HG03196 (cell line): Measurements from ENCODE around the gene XAF1.
"Not testable (repeated sequence)": the region's sequence is repeated elsewhere in the genome, so short reads cannot be mapped to it uniquely, and the experiment has no call there.

Experiments used
- ATAC-seq: cut with Tn5 transposase; IDR thresholded peaks from one replicate; pipeline ENCODE4 v1.9.1; 2021; ENCODE audit not compliant: unreplicated experiment

XAF1 gene

GRCh38 chr17:6797718-6798351, 42.0 kb downstream of the XAF1 start:
- ATAC-seq, result no peak

GRCh38 chr17:6799738-6800137, 43.9 kb downstream of the XAF1 start:
- no peak for ATAC-seq

DNA sequence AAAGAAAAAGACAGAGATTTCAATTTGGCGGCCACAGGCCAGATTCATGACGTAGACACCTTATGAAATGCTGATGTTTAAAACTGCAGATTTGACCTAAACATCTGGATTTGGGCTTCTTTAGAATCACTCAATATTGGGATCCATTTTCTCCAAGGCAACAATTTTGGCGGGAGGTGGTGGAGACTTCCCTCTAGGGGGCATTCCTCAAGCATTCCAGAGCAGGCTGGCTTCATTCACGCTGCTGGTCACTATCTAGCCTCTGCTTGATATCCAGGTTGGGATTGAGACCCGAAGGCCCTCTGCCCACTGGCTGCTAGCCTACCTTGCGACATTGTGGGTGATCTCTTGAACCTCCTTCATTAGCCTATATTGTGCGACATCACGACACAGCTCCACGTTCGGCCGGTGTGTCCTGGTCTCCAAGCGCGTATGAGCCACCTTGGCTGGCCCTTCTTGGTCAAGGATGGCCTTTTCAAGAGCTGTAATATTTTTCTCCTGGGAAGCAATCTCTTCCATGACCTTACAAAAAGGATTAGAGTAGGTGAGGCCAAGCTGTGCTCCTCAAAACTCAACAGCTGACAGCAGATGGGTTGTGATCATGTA, 44.7 kb downstream of the XAF1 start:
- ATAC-seq, result no peak

GRCh38 chr17:6811510-6811909, 55.7 kb downstream of the XAF1 start:
- no peak for ATAC-seq

DNA sequence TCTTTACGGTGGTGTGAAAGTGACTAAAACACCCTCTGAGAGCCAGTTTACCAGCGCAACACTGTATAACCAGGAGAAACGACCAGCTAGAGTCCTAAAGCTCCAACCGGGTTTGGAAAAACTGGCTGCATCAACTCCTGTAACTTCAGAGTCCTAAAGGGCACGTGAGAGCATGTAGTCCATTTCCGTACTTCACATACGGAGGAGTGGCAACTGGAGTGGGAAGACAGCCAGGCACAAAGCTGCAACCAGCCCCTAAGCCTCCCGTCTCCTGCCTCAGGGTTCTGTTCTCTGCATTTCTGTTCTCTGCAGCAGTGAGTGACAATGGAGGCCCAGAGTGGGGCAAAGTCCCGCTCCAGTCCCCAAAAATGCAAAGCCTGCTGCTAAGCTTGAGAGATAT, 56.4 kb downstream of the XAF1 start:
- ATAC-seq, result no peak

- ATAC-seq, result no peak
These were observed 59.9 kb downstream of the XAF1 start for GRCh38 chr17:6815775-6816174.

GRCh38 chr17:6816368-6816767, 60.5 kb downstream of the XAF1 start:
- ATAC-seq, result not testable (repeated sequence)

DNA sequence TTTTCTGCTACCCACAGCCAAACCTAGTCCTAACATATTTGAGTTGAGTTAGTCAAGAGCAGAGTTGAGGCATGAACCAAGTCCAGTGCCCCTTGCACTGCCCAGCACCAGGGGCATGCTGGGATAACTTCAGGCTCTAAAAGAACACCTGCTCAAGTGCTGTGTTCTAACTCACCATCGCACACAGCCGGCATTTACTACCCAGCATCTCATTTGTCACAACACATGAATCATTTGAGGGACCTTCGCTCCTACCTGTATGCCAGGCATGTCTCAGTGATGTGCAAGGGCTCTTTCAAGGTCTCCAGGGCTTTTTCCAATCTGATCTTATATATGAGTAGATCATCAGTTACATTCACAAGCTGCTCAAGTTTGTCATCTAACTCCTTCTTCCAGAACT, 63.1 kb downstream of the XAF1 start:
- ATAC-seq, result no peak

DNA sequence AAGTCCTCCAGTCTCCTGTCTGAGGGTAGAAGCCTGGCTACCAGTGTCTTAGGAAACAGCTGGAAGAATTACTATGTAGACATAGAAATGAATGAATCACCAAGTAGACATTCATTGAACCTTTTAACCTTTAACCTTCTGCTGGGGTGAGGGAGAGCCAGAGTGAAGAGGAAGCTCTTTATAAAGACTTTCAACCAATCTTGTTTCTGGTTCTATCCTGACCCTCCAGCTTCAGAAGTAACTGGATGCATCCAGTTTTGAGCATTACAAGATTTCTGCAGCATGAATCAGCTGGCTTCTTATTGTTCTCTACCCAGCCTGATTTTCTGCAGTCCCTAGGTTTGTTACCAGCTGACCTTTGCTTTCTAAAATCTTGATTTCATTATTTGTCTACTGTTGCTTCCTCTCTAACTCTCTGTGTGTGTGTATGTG, 67.2 kb downstream of the XAF1 start:
- no peak for ATAC-seq
